ENCODE results near the gene SLC45A1.

The SLC45A1 gene

DNA sequence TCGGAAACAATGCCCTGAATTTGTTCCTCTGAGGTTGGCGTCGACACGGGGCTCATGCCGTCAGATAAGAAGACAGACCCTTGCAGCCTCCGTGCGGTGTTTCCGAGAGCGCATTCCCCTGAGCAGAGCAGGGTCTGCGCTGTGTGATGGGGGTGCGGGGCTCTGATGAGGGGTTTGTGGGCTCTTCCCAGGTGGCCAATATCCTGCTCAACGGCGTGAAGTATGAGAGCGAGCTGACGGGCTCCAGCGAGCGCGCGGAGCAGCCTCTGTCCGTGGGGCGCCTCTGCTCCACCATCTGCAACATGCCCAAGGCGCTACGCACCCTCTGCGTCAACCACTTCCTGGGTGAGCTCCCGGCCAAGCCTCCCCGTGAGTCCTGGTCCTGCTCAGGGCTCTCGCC, 17.3 kb downstream of the SLC45A1 start:
- no peak for DNase-seq (ENCODE audit: low read depth)

DNA sequence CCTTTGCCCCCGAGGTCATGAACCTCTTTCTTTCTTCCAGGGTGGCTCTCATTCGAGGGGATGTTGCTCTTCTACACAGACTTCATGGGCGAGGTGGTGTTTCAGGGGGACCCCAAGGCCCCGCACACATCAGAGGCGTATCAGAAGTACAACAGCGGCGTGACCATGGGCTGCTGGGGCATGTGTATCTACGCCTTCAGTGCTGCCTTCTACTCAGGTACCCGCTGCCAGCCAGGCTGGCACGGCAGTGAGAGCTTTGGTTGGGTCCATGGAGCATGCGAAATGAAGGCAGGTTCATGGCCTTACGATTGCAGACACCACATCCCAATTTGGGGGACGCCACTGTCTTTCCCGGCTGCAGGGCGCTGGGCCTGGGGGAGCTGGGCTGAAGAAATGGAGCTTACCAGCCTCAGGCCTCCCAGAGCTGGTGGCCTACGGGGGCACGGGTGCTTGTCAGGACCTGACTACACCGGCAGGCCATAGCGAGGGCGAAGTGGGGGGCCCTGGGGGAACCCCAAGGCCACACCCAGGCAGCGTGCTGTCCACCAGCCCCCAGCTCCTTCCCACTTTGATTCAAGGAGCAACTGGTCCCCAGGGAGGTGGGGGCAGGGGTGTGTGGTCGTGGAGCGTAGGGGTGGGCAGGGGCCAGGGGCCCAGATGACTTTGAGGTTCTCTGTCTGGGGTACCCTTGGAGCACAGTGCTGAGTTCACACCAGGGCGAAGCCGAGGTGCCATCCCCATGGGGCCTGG, 20.0 kb downstream of the SLC45A1 start:
- no peak for DNase-seq (ENCODE audit: low read depth)

DNA sequence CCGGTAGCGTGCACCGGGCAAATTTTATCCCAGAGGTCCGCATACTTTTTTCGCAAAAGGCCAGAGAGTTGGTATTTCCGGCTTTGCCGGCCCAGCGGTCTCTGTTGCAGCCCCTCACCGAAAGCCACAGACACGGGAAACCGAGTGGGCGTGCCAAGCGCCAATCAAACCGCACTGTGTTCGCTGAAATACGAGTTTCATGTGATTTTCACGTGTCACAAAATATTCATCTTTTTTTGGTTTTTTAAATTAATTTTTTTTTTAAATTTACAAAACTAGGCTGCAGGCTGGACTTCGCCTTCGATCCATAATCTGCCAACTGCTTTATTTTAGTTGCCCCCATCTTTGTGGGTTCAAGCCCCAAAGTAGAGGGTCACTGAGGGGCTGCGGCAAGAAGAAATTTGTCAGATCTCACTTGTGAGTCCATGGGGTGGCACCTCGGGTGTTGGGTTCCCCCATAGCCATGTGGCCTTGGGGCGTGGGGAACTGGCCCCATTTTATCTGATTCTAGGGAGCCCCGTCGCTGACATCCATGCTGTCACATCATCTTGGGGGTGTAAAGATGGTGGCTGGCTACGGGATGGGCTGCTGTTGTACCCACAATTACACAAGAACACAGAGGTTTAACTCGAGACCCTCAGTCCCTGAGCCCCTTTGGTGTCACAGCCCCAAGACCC, 20.8 kb downstream of the SLC45A1 start:
- no peak for DNase-seq (ENCODE audit: low read depth)

DNA sequence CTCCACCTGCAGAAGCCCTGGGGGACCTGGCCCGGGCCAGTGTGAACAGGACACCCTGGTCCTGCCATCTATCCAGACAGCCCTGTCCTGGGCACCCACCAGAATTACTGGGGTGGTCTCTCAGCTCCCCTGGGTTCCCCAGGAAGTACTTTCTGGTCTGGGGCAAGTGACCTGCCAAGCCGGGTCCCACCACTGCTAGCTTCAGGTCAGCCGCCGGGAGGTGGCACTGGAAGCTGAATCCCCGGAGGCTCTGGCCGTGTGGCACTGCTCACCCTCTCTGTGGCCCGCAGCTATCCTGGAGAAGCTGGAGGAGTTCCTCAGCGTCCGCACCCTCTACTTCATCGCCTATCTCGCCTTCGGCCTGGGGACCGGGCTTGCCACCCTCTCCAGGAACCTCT, 21.3 kb downstream of the SLC45A1 start:
- no peak for DNase-seq (ENCODE audit: low read depth)

DNA sequence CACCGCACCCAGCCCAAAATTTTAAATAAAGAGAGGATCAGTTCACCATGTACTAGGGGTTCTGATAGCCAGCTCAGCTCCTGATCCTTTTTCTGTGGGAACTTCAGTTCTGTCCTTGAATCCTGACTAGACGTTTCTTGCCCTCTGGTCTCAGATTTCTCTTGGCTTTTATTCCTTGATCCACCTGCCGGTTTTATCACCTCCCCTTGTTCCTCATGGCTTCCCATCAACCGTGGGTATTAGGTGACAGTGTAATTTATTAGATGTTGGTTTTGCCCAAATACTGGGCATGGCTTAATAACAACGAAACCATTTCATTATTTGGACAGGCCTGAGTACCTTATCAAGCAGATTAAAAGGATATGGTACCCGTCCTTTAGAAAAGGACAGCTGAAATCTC, 22.5 kb downstream of the SLC45A1 start:
- no peak for DNase-seq (ENCODE audit: low read depth)

DNA sequence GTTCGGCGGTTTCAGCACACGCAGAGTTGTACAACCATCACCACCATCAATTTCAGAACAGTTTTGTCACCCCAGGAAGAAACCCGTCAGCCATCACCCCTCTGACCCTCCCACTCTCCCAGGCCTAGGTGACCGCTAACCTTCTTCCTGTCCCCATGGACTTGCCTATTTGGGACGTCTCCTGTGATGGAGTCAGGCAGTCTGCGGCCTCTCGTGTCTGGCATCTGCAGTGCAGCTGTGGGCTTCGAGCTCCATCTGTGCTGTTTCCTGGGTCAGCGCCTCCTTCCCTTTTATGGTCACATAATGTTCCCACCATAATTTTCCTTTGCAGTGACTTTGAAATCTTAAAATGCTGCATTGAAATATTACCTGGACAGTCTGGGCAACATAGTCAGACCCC, 24.4 kb downstream of the SLC45A1 start:
- DNase-seq (ENCODE audit: low read depth) = peak; percentile 66

DNA sequence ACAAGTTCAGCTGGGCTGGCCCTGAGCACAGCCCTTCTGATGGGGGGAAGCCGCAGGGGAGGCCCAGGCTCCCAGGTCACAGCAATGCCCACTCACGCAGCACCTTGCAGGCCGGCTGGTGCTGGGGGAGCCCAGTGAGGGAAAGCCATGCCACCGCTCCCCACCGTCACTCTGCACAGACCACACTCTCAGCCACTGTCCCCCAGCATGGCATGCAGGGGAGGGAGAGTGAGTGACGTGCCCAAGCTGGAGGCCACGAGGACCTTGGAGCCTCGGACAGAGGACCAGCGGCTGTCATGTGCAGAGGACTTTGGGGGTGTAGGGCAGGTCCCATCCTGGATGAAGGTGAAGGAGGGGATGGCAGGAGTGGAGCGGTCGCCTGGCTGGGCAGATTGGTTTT, 25.1 kb downstream of the SLC45A1 start:
- no peak for DNase-seq (ENCODE audit: low read depth)

DNA sequence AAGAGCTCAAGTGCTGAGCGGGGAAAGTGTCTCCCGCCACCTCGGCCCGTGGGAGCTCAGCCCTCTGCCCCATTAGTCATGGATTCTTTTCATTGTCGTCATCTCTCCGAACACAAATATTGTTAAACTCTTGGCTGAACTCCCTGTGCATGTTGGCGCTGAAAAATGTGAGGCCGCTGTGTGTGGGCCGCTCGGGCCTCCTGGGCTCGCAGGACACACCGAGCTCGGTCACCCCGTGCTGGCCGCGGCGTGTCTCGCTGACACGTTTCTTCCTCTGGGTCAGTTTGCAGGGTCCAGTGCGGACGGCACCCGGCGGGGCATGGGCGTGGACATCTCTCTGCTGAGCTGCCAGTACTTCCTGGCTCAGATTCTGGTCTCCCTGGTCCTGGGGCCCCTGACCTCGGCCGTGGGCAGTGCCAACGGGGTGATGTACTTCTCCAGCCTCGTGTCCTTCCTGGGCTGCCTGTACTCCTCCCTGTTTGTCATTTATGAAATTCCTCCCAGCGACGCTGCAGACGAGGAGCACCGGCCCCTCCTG, 25.6 kb downstream of the SLC45A1 start:
- DNase-seq (ENCODE audit: low read depth) = peak; percentile 96

DNA sequence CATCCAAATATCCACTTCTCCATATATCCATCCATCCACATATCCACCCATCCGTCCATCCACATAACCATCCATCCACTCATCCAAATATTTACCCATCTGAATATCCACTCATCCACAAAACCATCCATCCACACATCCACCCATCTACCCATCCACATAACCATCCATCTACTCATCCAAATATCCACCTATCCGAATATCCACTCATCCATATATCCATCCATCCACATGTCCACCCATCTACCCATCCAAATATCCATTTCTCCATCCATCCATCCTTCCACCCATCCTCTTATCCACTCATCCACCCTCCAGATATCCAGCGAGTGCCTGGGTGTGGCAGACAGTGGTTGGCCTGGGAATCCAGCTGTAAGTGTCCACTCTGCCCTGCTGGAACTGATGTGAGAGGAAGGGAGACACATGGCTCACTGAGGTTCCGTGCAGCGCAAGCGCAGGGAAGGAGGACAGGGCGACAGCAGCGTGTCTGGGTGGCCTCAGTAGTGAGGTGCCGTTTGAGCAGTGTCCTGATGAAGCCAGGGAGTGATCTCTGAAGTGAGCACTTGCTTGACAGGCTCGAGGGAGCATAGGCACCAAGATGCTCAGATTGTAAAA, 27.1 kb downstream of the SLC45A1 start:
- no peak for DNase-seq (ENCODE audit: low read depth)

DNA sequence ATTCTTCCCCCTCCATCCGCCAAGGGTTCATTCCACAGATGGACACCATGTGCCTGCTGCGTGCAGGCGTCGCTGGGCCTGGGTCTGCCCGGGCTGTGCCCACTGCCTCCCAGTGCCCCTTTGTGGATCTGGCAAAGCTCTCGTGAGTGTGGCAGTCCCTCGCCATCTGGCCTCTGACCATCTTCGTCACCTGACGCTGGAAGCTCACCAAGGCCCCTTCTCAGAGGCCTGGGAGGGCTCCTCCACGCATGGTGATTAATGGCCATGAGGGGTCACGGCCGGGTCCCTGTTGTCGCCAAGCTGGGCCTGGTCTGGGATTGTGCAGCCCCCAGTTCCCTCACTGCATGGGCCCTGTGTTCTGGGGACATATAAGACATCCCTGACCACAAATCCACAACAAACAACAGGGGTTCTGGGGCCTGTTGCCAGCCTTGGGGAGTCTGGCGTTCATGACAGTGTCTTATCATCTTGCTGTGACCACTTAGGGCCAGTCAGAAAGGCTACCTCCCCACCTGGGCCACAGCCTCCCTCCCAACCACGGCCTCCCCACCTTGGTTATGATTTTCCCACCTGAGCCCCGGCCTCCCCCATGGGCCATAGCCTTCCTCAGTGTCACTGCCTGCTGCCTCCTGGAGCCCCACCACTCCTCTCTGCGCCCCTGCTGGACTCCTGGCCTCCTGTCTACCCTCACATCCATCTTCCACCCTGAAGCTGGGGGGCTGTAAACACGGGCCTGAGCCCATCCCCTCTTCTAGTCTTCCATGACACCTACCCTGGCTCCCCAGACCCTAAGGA, 27.9 kb downstream of the SLC45A1 start:
- DNase-seq (ENCODE audit: low read depth) = no peak

DNA sequence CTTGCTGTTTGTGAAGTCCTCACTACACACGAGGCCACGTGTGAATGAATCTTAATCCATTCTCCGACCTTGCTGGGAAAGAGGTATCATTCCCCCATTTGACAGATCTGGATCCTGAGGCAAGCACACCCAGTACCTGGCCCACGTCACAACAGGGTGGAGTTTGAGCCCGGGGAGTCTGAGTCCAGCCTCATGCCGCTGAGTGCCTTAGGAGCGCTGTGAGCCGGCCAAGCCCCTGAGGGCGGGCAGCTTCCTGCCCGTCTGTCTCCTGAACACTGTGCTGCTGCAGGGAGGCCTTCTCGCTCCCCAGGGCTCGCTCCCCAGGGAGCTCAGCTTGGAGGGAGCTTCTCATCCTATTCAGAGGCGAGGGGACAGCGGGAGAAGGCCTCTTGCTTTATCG, 29.7 kb downstream of the SLC45A1 start:
- DNase-seq (ENCODE audit: low read depth) = no peak

DNA sequence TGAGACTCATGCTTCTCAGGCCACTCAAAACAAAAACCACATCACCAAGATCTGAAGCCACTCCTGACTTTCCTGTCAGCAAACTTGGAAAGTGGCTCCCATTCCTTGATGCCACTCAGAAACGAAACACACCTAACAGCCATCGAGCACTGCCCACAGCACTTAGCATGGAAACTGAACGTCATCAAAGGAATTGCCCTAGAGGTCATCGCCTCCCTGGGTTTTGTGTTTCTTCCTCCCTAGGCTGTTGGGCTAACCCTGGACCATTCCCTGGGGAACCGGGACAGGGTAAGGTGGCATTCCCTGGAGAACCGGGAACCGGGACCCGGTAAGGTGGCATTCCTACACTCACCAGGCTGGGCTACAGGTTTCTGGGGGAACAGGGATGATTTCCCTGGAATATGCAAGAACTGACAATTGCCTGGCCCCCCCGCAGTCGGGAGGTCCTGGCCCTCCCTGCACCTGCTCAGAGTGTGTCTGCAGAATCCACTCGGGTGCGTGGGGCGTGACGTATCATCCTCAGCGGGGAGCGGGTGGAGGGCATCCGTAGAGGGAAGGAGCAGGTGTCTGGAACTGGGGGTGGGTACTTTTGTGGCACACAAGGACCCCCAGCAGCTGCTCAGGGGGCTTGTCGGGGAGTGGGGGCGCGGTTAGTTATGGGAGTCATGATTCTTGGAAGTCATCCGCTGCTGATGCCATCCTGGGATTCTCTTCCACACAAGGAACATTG, 30.3 kb downstream of the SLC45A1 start:
- DNase-seq (ENCODE audit: low read depth) = no peak

DNA sequence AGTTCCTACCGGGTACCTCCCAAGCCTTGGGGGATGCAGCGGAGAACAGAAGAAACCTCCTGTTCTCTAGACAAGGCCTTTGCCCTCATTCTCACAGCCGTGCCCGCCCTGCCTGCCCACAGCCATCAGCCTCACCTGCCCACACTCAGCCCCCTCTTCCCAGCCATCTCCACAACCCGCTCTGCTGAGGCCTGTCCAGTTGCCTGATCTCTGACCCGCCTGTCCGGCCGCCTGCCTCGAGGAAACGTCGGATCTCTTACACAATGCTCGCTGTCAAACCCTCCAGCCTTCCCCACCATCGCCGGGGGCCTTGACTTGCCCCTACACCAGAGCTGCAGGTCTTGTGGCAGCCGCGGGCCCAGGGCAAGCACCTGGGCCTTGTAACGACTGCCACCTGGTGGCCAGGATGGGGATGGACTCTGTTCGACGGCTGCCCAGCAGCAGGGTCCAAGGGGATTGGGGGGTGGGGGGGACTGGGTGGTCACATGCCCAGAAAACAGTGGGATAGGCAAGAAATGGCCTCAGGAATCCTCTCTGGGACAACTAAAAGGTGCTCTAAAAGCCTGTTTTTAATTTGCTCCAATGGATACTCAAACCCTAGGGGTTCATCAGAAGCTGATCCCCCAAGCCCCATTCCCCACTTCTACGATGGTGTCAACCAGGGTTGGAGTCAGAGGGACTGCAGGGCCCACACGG, 31.0 kb downstream of the SLC45A1 start:
- DNase-seq (ENCODE audit: low read depth) = peak; percentile 59

DNA sequence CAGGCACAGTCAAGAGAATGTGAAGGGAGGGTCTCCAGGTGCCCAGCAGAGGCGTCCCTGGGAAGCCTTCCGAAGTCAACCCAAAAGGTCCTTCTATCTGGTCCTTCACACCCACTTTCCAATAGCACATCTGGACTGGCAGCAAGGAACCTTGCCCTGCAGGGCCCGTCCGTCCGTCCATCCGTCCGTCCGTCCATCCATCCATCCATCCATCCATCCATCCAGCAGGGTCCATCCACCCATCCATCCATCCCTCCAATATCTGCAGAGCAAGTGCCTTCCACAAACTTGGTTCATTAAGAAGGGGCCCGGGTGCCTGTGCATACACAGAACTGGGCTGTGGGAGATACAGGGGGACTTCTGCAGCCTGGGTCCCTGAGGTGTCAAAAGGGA, 31.6 kb downstream of the SLC45A1 start:
- DNase-seq (ENCODE audit: low read depth) = no peak

DNA sequence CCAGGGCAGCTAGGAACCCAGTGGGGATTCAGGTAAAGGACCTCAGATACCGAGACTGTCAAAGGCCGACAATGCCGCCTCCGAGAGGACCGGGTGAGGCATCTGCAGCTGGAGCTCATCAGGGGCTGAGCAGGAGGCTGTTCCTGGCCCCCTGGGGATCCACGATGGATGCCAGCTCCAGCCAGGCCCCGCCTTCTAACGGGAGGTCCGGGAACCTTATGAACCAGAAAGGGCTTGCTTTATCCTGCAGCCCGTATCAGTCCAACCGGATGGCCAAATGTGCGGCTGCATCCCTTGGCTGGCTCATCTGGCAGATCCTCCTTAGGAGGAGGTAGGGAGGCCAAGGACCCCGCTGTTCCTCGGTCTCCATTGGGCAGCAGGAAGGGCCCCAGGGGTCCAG, 32.0 kb downstream of the SLC45A1 start:
- DNase-seq (ENCODE audit: low read depth) = no peak

DNA sequence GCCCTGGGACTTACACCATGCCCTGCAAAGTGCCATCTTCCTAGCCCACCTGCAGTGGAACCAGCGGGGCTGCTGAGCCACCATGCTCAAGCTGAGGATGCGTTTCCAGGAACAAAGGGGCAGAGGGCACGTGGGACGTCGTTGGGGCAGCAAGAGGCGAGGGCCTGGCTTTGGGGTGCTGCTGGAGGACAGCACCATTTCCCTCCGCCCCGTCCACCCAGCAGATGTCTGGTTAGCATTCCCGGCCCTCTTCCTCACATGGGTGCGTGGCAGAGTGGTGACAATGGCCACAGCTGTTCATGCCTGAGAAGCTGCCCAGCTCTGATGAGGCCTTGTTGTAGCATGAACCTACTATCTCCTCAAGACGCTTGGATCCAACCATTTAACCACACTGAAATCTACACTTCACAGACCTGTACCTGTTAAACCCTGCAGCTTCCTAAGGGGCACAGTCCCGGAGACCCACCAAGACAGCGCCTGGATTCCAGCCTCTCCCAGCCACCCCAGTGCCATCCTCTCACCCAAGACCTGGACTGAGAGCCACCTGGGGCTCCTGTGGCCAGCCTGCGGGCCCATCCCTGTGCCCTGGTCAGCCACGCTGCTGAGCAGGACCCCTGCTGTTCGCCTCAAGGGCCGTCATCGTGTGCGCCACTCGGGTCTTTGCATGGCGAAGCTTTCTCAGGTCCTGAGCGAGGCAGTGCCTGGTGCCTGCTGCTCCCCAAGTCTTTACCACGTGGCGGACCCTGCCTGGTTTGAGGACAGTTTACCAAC, 33.2 kb downstream of the SLC45A1 start:
- no peak for DNase-seq (ENCODE audit: low read depth)

DNA sequence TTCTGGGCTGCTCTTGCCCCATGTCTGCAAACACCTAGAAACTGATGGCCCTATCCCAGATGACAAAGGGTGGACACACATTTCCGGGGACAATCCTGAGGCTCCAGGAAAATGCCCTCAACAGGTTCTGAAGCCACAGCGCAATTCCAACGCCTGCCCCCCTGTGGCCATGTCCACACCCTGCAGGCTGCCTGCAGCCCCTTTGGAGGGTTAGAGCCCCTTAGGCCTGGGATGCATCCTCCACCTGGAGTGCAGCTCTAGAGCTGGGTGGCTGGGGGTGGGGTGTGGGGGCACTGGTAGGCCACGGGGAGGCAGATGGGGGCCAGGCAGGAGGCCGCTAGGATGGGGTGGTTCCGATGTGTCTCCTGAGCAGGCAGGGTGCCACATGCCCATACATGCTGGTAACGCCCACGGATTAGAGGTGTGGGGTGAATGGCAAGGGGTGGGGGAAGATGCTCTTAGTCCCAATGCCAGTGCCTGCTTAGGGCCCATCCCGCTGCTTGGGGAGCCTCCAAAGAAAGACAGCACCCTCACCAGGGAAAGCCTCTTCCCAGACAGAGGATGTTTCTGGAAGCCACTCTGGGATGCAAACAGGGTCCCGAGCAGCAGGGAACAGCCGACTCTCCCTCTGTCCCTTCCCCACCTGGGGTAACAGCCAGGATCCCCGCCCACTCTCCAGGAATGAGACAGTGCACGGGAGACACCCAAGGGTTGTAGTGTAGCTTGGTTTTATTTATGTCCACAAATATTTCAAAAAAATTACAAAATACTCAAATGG, 34.0 kb downstream of the SLC45A1 start:
- peak; percentile 44 for DNase-seq (ENCODE audit: low read depth)

DNA sequence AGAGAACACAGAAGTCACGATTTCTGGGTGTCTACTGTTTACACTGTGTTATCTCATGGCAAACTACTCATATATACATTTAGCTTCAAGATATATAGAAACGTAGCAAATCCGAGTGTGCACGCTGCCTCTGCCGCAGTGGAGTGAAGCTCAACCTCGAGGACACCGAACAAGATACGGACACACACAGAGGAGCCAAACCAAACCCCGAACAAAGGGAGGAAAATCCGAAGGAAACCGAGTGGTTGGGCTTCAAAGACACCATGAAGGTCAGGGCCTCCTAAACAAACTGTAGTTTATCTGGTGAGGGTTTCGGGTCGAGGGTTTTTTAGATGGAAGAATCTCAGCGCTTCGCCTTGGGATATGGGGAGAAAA, 34.5 kb downstream of the SLC45A1 start:
- DNase-seq (ENCODE audit: low read depth) = no peak
